Measurements from ENCODE around the gene IGIP.

Gene IGIP

DNA sequence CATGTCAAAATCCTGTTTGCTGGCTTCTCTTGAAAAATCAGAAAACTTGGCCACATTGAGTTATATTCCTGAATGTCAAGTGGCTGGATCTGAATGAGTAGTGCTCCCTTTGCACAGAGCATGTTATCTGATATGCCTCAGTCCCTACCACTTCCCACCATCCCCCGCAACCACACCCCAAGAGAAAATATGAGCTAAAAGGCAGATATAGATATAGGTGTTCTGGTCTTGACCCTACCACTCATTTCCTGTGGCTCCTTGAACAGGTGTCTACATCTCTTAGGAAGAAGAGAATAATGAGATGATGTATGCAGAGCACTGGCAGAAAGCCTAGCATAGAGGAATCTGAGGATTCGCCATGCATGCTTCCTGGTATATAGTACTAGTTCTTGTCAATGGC is 42.6 kb downstream of the IGIP start:
- no peak for DNase-seq

DNA sequence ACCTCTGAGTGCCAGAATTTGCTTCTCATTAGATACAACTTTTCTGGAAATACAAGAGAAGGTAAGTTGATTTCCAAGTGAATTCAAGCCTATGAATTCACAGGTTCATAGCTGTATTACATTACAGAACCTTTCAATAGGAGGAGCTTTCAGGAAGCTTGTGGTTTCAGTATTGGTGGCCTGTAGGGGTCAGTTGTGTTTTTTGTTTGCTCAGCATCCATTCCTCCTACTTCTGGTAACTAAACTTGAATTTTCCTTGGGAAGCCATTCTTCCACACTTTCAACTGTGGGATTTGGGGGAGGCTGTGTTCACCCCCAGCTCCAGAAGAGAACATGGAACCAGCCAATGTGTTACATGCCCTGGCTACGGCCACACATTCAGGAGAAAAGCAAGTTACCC is 43.7 kb downstream of the IGIP start:
- no peak for DNase-seq

DNA sequence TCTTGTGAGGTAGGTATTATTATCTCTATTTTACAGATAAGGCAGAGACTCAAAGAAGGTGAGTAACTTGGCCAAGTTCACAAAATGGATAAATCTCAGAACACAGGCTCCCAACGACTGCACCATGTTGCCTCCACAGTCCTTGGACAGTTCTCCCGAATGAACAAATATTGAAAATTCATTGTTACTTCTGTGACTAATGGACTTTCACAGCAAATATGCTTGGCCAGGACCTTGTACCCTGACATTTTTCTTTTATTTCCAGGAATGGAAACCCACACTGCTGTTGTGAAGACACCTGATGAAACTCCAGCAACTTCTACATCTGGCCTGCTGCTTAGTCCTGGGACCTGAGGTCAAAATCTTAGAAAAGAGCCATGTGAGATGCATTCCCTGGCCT is 46.7 kb downstream of the IGIP start:
- no peak for DNase-seq

DNA sequence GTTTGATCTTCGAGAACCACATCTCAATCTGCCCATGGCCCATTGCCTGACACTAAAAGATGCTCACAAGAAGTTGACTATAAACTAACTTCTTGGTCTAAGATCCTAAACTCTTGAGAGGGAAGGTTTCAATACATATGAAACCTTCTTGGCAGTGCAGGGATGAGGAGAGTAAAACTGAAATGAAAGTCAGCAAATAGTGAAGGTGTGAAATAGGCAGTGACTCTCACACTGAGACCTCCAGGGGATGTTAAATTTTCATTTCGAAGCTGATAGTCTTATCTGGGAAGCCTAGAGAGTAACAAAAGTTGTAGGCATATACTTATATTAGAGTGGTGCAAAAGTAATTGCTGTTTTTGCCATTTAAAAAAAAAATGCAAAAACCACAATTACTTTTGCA is 48.3 kb downstream of the IGIP start:
- no peak for DNase-seq

DNA sequence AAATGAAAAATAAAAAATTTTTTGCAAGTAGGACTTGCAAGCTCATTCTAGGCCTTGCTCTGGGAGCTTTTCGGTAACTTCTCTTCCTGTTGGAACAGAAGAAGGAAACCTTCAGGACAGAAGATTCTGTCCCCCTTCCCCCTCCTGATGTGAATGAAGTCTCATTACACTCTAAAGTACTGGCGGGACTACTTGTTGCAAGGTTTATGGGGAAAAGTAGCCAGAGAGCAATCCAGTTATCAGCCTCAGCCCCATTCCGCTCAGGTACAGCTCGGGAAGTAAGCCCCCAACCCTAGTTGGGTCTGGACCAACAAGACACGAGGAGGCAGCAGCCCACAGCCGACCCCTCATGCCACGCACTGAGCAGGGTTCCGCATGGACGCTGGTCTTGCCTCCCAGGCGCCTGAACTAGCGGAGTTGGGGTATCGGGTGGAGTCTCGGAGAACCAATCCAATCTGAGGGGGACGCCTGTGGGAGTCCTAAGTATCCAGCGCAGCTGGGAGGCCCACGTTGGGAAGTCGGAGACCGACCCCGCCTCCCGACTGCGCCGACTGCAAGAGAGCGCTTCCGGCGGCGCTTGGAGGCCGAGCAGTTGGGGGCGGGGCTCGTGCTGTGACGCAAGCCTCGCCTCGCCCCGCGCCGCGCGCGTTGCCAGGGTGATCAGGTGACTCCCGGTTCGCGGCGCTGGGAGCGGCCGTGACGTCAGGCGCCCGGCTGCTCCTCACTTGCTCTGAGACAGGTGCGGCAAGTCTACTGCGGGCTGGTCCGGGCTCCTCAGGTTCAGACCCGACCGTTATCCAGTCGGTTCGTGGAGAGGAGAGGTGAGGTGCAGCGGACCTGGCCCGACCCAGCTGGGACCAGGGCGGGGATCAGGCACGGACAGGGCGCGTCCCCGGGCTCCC is 49.0 kb downstream of the IGIP start, which contains the start of gene CYSTM1:
Gene CYSTM1 (plus strand): TSS at position 724 of the 902 bp plus-strand sequence. CDS start 19,278 bp downstream, outside the sequence.
- DNase-seq: peak; percentile 93 to 97

DNA sequence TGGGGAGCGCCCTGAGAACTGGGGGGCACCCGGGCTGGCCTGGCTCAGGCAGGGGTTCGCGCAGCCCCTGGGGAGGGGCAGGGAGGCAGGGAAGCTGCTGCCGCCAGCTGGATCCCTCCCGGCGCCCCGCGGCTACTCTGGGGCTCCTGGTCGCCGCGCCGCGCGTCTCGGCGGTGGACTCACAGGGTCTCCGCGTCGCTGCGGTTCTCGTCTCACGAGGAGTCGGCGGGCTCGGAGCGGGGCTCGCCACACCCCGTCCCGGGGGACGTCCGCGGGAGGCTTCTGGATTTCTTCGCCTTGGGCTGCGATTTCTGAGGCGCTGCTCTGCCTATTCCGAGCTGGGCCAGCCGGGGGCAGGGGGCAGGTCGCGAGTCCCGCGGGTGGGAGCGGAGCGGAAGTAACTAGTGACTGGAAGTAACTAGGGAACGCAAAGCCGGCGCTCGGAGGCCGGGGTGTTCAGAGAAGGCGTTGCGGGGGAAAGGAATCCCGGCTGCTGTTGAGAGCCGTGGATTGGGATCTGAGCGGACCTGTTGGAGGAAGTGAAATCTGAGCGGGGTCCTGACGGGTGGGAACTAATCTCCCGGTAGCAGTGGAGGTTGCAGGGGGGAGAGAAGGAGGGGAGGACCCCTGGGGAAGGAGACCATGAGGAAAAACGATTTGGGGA is 49.8 kb downstream of the IGIP start:
- DNase-seq: peak; percentile 71

DNA sequence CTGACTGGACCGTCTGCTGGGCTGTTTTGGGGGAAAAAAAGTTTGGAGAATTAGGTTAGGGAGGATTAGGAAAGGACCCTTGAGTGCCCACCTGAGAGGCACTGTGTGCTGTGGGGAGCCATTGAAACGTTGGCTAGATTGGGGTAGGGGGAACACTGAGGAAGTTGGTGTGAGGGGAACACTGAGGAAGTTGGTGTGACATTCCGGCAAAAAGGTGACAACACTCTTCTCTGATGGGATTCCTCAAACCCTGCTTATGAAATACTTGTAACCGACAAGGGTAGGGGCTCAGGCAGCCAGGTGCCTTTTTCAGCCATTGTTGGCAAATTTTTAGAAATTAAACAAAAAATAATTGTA is 50.3 kb downstream of the IGIP start:
- DNase-seq: no peak

DNA sequence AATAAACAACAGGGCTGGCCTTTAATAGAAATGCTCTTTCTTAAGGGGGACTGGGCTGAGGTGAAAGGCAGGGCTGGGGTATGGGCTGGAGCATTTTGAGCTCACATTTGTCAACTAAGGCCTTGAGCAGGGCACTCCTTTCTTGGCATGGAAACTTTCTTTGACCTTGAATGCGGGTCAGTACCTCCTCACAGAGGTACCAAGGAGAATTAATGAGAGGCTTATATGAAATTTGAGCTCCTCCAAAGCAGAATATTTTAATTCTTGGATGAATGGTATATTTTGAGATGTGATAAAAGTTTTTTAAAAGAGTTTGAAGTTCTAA is 52.3 kb downstream of the IGIP start:
- no peak for DNase-seq

DNA sequence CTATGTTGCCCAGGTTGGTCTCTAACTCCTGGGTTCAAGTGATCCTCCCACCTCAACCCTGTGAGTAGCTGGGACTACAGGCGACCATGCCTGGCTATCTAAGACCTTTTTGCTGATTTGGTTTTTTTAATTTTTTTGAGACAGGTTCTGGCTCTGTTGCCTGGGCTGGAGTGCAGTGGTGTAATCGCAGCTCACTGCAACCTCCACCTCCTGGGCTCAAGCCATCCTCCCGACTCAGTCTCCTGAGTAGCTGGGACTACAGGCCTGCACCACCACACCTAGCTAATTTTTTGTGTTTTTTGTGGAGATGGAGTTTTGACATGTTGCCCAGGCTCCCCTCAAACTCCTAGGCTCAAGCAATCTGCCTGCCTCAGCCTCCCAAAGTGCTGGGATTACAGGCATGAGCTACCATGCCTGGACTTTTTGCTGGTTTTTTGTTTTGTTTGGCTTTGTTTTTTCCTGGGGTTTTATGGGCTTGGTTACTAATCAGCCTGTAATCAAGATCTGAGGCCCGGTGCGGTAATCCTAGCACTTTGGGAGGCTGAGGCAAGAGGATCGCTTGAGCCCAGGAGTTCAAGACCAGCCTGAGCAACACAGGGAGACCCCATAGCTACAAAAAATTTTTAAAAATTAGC is 52.9 kb downstream of the IGIP start:
- no peak for DNase-seq
